Retinal pigment epithelial cell (primary cell): ENCODE results near the gene NFE2L3.
"Not testable (repeated sequence)": the region's sequence is repeated elsewhere in the genome, so short reads cannot be mapped to it uniquely, and the experiment has no call there.

Experiments used
- DNase-seq: peaks from one replicate; pipeline ENCODE4 v3.0.0-alpha.2; 2010; ENCODE audit warnings: low read depth
- H3K4me3 ChIP-seq: 2 replicates; pipeline ENCODE4 v1.5.1; 2011; ENCODE audit warnings: mild to moderate bottlenecking, low read length, control low read depth, moderate library complexity
- CTCF ChIP-seq: conservative IDR thresholded peaks from 2 replicates; pipeline ENCODE4 v1.5.1; 2011; ENCODE audit warnings: low read depth, low read length, control low read depth, inconsistent platforms

NFE2L3 gene

GRCh38 chr7:26169271-26169670, 17.3 kb downstream of the NFE2L3 start:
- no peak for DNase-seq
- no peak overlapping the region for H3K4me3 ChIP-seq
- TF ChIP-seq CTCF = no peak

- no peak for TF ChIP-seq CTCF
Observed at GRCh38 chr7:26170663-26171062, 18.7 kb downstream of the NFE2L3 start.

GRCh38 chr7:26171601-26172000, 19.6 kb downstream of the NFE2L3 start:
- DNase-seq = no peak
- no peak for TF ChIP-seq CTCF
- no peak overlapping the region for H3K4me3 ChIP-seq

More at GRCh38 chr7:26170663-26171062, 18.7 kb downstream of the NFE2L3 start:
- no peak overlapping the region for H3K4me3 ChIP-seq
- no peak for DNase-seq

- H3K4me3 ChIP-seq = no peak overlapping the region
- TF ChIP-seq CTCF = no peak
- DNase-seq = no peak
Observed at GRCh38 chr7:26172048-26172447, 20.1 kb downstream of the NFE2L3 start.

GRCh38 chr7:26175903-26176302, 23.9 kb downstream of the NFE2L3 start:
- DNase-seq, H3K4me3 ChIP-seq: not testable (repeated sequence)

GRCh38 chr7:26176696-26177095, 24.7 kb downstream of the NFE2L3 start:
- H3K4me3 ChIP-seq, DNase-seq: not testable (repeated sequence)

- not testable (repeated sequence) for DNase-seq, H3K4me3 ChIP-seq
Observed at GRCh38 chr7:26177269-26177668, 25.3 kb downstream of the NFE2L3 start.

- no peak overlapping the region for H3K4me3 ChIP-seq
- no peak for TF ChIP-seq CTCF
- DNase-seq = no peak
Observed at GRCh38 chr7:26178272-26178960, 26.4 kb downstream of the NFE2L3 start.

GRCh38 chr7:26179422-26179821, 27.4 kb downstream of the NFE2L3 start:
- no peak for TF ChIP-seq CTCF
- DNase-seq = no peak
- no peak overlapping the region for H3K4me3 ChIP-seq
